Measurements from ENCODE around the gene GM2A.

- TF ChIP-seq CTCF (IDR thresholded peaks at IDR 0.05; ENCODE audit: insufficient read depth, low read length, poor library complexity, severe bottlenecking): no peak
- no peak for TF ChIP-seq EZH2phosphoT487 (conservative IDR thresholded peaks at IDR 0.05; ENCODE audit: low read length)
Observed at GRCh38 chr5:151257731-151258181, 4.8 kb downstream of the GM2A start.
